Astrocyte of the spinal cord (primary cell): ENCODE measurements around the gene PPP1CA.
"Not testable (repeated sequence)": the region's sequence is repeated elsewhere in the genome, so short reads cannot be mapped to it uniquely, and the experiment has no call there.

Experiments
- DNase-seq: peaks from one replicate; pipeline ENCODE4 v3.0.0; 2011; ENCODE audit warnings: low read depth, low spot score
- H3K4me3 ChIP-seq: 2 replicates; pipeline ENCODE4 v1.5.1; 2011; ENCODE audit warnings: low read depth, mild to moderate bottlenecking, low read length, moderate library complexity
- CTCF ChIP-seq: IDR thresholded peaks from 2 replicates; pipeline ENCODE4 v1.5.1; 2012; ENCODE audit warnings: low read depth, mild to moderate bottlenecking, low read length, inconsistent platforms
- in situ Hi-C: cut with HindIII; loops from 2 replicates; pipeline ENCODE4 v1.10.0; 2017; ENCODE audit warnings: low sequenced_read_pairs

Gene PPP1CA

DNA sequence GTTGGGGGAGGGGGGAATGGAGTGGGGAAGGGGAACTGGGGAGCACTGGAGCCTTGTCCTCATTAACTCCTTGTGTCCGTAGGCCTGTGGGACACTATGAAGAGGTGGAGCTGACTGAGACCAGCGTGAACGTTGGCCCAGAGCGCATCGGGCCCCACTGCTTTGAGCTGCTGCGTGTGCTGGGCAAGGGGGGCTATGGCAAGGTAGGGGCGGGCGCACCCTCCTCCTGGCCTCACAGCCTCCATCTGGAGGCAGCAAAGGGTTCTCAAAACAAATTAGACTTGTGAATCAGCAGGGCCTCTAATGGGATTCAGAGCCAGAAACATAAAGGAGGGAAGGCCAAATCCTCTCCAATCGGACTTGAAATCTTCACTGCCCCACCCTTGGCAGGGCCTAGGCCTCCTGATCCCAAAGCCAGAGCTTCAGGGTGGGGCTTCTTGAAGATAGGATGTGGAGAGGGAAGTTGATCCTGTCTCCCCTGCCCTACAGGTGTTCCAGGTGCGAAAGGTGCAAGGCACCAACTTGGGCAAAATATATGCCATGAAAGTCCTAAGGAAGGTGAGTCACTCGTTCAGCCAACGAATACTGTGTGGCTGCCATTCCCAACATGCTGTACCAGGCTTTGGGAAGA lies 27.5 kb upstream of the PPP1CA start:
- in situ Hi-C loops, result no loop called here
- peak overlapping the region; percentile 97 for H3K4me3 ChIP-seq
- TF ChIP-seq CTCF, result no peak
- DNase-seq, result no peak

DNA sequence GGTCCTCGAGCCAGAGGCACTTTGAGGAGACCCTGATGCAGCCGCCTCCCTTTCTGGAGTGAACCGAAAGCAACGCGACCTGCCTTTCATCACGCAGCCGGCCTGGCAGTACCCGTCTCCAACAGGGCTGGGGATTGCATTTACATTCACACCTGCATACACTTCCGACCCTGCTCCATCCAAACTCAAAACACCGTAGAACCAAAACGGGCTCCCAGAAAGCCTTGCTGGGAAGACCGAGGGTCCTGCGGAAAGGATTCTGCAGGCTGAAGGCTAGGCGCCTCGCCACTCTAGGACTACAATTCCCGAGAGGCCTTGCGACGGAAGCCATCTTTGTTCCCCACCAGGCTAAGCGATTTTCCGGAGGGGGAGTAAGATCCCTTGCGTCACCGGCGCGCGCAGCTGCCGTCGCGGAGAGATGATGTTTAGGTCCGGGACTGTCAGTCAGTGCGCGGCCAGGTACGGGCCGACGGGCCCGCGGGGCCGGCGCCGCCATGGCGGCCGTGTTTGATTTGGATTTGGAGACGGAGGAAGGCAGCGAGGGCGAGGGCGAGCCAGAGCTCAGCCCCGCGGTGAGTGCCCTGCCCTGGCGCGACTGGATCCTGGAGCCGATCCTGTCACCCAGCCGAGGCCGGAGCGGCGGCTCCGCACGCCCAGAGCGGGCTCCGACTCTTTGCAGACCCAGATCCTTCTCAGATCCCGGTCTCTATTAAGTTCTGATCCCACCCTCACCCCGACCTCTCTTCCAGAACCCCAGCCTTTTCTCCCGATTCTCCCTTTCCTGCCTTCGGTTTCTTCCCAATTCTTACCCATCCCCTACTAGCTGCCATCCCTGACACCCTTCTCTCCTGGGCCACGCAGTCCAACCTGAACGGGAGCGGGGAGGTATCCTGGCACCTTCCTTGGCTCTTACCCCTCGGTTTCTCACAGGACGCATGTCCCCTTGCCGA lies 26.7 kb upstream of the PPP1CA start, which contains the start of gene RPS6KB2:
Gene RPS6KB2 (plus strand): TSS at position 443 of the 950 bp plus-strand sequence. CDS start 52 bp downstream, at position 495.
- no peak for TF ChIP-seq CTCF
- DNase-seq, result peak; percentile 97
- in situ Hi-C loops, result no loop called here
- H3K4me3 ChIP-seq, result peak within 1 kb of the TSS; percentile 97

- DNase-seq, in situ Hi-C loops: not testable (repeated sequence)
- H3K4me3 ChIP-seq, result peak overlapping the region; percentile 97
Observed at GRCh38 chr11:67427364-67427859, 25.8 kb upstream of the PPP1CA start.

DNA sequence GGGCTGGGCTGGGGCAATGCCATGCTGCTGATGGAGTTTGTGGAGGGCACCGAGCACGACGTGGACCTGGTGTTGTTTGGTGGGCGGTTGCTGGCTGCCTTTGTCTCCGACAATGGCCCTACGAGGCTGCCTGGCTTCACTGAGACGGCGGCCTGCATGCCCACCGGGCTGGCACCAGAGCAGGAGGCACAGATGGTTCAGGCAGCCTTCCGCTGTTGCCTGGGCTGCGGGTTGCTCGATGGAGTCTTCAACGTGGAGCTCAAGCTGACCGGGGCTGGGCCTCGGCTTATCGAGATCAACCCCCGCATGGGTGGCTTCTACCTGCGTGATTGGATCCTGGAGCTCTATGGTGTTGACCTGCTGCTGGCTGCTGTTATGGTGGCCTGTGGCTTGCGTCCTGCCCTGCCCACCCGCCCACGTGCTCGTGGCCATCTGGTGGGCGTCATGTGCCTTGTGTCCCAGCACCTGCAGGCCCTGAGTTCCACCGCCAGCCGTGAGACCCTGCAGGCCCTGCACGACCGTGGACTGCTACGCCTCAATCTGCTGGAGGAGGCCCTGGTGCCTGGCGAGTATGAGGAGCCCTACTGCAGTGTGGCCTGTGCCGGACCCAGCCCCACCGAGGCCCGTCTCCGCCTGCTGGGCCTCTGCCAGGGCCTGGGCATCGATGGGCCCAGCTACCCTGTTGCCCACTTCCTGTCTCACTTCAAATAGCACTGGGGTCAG lies 22.4 kb upstream of the PPP1CA start:
- no peak for DNase-seq
- in situ Hi-C loops, result no loop called here
- no peak for TF ChIP-seq CTCF
- no peak overlapping the region for H3K4me3 ChIP-seq

DNA sequence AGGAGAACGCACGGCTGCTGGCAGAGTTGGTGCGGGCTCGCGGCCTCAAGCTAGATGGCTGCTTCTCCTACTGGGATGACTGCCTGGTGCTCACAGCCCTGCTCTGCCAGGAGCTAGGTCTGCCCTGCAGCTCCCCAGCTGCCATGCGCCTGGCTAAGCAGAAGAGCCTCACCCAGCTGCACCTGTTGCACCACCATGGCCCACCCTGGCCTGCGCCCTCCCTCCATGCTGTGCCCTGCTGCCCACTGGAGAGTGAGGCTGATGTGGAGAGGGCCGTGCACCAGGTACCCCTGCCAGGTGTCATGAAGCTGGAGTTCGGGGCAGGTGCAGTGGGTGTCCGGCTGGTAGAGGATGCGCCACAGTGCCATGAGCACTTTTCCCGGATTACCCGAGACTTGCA lies 21.8 kb upstream of the PPP1CA start:
- TF ChIP-seq CTCF, result no peak
- DNase-seq, result no peak
- in situ Hi-C loops, result no loop called here
- no peak overlapping the region for H3K4me3 ChIP-seq

GRCh38 chr11:67422891-67423290 lies 21.2 kb upstream of the PPP1CA start:
- in situ Hi-C loops, result no loop called here
- no peak overlapping the region for H3K4me3 ChIP-seq
- no peak for DNase-seq
- TF ChIP-seq CTCF, result no peak
